ENCODE data around the gene PRSS3.
"Not testable (repeated sequence)": the region's sequence is repeated elsewhere in the genome, so short reads cannot be mapped to it uniquely, and the experiment has no call there.

The PRSS3 gene

GRCh38 chr9:33818847-33819500, 23.6 kb downstream of the PRSS3 start:
- DNase-seq: no peak

GRCh38 chr9:33820231-33820745, 24.9 kb downstream of the PRSS3 start:
- no peak for DNase-seq

GRCh38 chr9:33823801-33824200, 28.4 kb downstream of the PRSS3 start:
- no peak for DNase-seq

- not testable (repeated sequence) for DNase-seq
Observed at GRCh38 chr9:33827285-33827684, 31.9 kb downstream of the PRSS3 start.

GRCh38 chr9:33829641-33830230, 34.4 kb downstream of the PRSS3 start:
- DNase-seq: not testable (repeated sequence)

- DNase-seq: no peak
Observed at GRCh38 chr9:33835625-33836260, 40.4 kb downstream of the PRSS3 start.

GRCh38 chr9:33836261-33836660, 40.9 kb downstream of the PRSS3 start:
- not testable (repeated sequence) for DNase-seq

GRCh38 chr9:33837138-33837537, 41.8 kb downstream of the PRSS3 start:
- DNase-seq: no peak

- no peak for DNase-seq
Observed at GRCh38 chr9:33840381-33840780, 45.0 kb downstream of the PRSS3 start.

- no peak for DNase-seq
Observed at GRCh38 chr9:33843312-33843961, 48.1 kb downstream of the PRSS3 start.

GRCh38 chr9:33846231-33846630, 50.9 kb downstream of the PRSS3 start:
- DNase-seq: no peak

- not testable (repeated sequence) for DNase-seq
Observed at GRCh38 chr9:33847894-33848205, 52.5 kb downstream of the PRSS3 start.
